T-helper 1 cell treated with Interleukin-12 subunit alpha and Interleukin-12 subunit beta and Interleukin-4 antibody, amounts not matched to agents 30 ng/mL and 1 ng/mL, for 36 hours (primary cell): Measurements from ENCODE around the gene AK4. TPM values are rescaled to one million over a fixed set of nuclear protein-coding genes. Genes with fewer than 3 reads are reported as not detected.
"Not testable (repeated sequence)": the region's sequence is repeated elsewhere in the genome, so short reads cannot be mapped to it uniquely, and the experiment has no call there.

ENCODE experiments used
- intact Hi-C: fragments of 100-400 bp; cut with micrococcal nuclease; formaldehyde crosslinking; loops from one replicate; pipeline ENCODE4 v1.15.1; 2024
- total RNA-seq: library from RNA; stranded (reverse); gene quantifications from 2 replicates; pipeline ENCODE4 v1.2.3, GENCODE V29; 2022

AK4 gene
- total RNA-seq, 1 donor from 2014 or later: 56.5 TPM

- intact Hi-C loops: loop anchor here (10.0 kb wide), 1 partner anchor 1185 kb away; no protein-coding TSS in a partner anchor
Observed at GRCh38 chr1:65150108-65150463, 2.1 kb downstream of the AK4 start.

- intact Hi-C loops: loop anchor here (10.0 kb wide), 1 partner anchor 1184 kb away; no protein-coding TSS in a partner anchor
Observed at GRCh38 chr1:65150583-65151263, 2.7 kb downstream of the AK4 start.

- intact Hi-C loops: loop anchor here (10.0 kb wide), 1 partner anchor 1183 kb away; no protein-coding TSS in a partner anchor
Observed at GRCh38 chr1:65151641-65152040, 3.6 kb downstream of the AK4 start.

GRCh38 chr1:65153635-65154034 is 5.6 kb downstream of the AK4 start:
- intact Hi-C loops: loop anchor here (10.0 kb wide), 1 partner anchor 1181 kb away; no protein-coding TSS in a partner anchor

GRCh38 chr1:65156910-65157545 is 9.0 kb downstream of the AK4 start:
- intact Hi-C loops: loop anchor here (10.0 kb wide), 1 partner anchor 1178 kb away; no protein-coding TSS in a partner anchor

GRCh38 chr1:65157546-65157941 is 9.5 kb downstream of the AK4 start:
- intact Hi-C loops: loop anchor here (10.0 kb wide), 1 partner anchor 1177 kb away; no protein-coding TSS in a partner anchor

GRCh38 chr1:65159291-65159688 is 11.3 kb downstream of the AK4 start:
- intact Hi-C loops: loop anchor here (10.0 kb wide), 1 partner anchor 1176 kb away; no protein-coding TSS in a partner anchor

- intact Hi-C loops: loop anchor here (10.0 kb wide), 1 partner anchor 1175 kb away; no protein-coding TSS in a partner anchor
Observed at GRCh38 chr1:65159801-65160523, 12.0 kb downstream of the AK4 start.

- intact Hi-C loops: no loop called here
Observed at GRCh38 chr1:65163201-65163805, 15.3 kb downstream of the AK4 start.

GRCh38 chr1:65164101-65164500 is 16.1 kb downstream of the AK4 start:
- intact Hi-C loops: not testable (repeated sequence)

- intact Hi-C loops: no loop called here
Observed at GRCh38 chr1:65164633-65165032, 16.6 kb downstream of the AK4 start.

GRCh38 chr1:65165269-65165993 is 17.4 kb downstream of the AK4 start:
- intact Hi-C loops: no loop called here

- intact Hi-C loops: no loop called here
Observed at GRCh38 chr1:65166572-65167305, 18.7 kb downstream of the AK4 start.

- intact Hi-C loops: no loop called here
Observed at GRCh38 chr1:65167586-65168242, 19.7 kb downstream of the AK4 start.

GRCh38 chr1:65168867-65169266 is 20.9 kb downstream of the AK4 start:
- intact Hi-C loops: no loop called here

- intact Hi-C loops: no loop called here
Observed at GRCh38 chr1:65170511-65171142, 22.6 kb downstream of the AK4 start.

- intact Hi-C loops: no loop called here
Observed at GRCh38 chr1:65172936-65173690, 25.1 kb downstream of the AK4 start.

- intact Hi-C loops: no loop called here
Observed at GRCh38 chr1:65174585-65174984, 26.6 kb downstream of the AK4 start.
